ENCODE data around the gene ENOX1.

DNA sequence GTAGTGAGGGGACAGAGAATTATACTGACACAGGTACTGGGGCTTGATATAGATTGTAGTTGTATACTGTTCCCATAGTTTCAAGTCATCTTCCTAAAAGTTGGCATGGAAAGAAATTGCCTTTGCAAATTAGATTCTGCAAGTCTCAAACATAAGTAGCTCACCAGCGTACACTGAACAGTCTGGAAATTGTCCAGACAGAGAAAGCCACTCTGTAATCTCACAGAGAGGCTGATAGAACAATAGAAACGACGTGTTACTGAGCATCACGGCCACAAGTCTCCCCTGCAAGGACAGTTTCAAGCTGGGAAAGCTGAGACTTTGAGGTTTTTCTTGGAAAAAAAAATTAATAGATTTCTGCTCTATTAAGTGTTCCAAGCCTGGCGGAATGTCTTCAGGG is 534.8 kb downstream of the ENOX1 start:
- TF ChIP-seq, protein P1, sequence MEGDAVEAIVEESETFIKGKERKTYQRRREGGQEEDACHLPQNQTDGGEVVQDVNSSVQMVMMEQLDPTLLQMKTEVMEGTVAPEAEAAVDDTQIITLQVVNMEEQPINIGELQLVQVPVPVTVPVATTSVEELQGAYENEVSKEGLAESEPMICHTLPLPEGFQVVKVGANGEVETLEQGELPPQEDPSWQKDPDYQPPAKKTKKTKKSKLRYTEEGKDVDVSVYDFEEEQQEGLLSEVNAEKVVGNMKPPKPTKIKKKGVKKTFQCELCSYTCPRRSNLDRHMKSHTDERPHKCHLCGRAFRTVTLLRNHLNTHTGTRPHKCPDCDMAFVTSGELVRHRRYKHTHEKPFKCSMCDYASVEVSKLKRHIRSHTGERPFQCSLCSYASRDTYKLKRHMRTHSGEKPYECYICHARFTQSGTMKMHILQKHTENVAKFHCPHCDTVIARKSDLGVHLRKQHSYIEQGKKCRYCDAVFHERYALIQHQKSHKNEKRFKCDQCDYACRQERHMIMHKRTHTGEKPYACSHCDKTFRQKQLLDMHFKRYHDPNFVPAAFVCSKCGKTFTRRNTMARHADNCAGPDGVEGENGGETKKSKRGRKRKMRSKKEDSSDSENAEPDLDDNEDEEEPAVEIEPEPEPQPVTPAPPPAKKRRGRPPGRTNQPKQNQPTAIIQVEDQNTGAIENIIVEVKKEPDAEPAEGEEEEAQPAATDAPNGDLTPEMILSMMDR (conservative IDR thresholded peaks at IDR 0.05; ENCODE audit: low read depth, low read length): no peak
- TF ChIP-seq EZH2 (IDR thresholded peaks at IDR 0.05; ENCODE audit: low read length, unreplicated experiment): no peak
- TF ChIP-seq EZH2phosphoT487 (IDR thresholded peaks at IDR 0.05; ENCODE audit: borderline replicate concordance, low read length): no peak
